Adrenal gland (tissue), 12 donors: ENCODE data around the gene UGDH. TPM values are rescaled to one million over a fixed set of nuclear protein-coding genes. Genes with fewer than 3 reads are reported as not detected.

Experiments used
- DNase-seq, 7 donors: peaks; one replicate each; pipeline ENCODE4 v3.0.0-alpha.2; 2019 to 2020
- H3K27ac ChIP-seq, 5 donors: fragments of 200-600 bp; sonication (generic) in 4 of 5; 1 replicate in 3 of 5; 2 replicates in 2 of 5; pipeline versions ENCODE4 v1.5.1 to v1.8.0; 2016 to 2020; ENCODE audit warnings: mild to moderate bottlenecking in 1 of 5
- H3K27me3 ChIP-seq: fragments of 200-600 bp; 2 replicates; pipeline ENCODE4 v1.8.0; 2021
- H3K36me3 ChIP-seq, 2 donors: fragments of 200-600 bp; replicated peaks in 1 of 2; 1 replicate in 1 of 2; 2 replicates in 1 of 2; pipeline versions ENCODE4 v1.5.1 to v1.8.0; 2018 to 2022
- H3K4me1 ChIP-seq, 2 donors: fragments of 200-600 bp; replicated peaks in 1 of 2; 1 replicate in 1 of 2; 2 replicates in 1 of 2; pipeline versions ENCODE4 v1.5.1 to v1.8.0; 2018 to 2021
- H3K4me3 ChIP-seq, 4 donors: fragments of 200-600 bp; sonication (generic) in 3 of 4; one replicate each; pipeline ENCODE4 v1.5.1; 2016 to 2018
- H3K9me3 ChIP-seq, 3 donors: fragments of 200-600 bp; sonication (generic) in 1 of 3; replicated peaks in 1 of 3; 1 replicate in 2 of 3; 2 replicates in 1 of 3; pipeline versions ENCODE4 v1.5.1 to v1.8.0; 2016 to 2021
- CTCF ChIP-seq, 6 experiments: fragments of 450-650 bp in 4 of 6; fragments of 200-600 bp in 2 of 6; sonication (generic) in 1 of 6; IDR thresholded peaks; 1 replicate in 5 of 6; 2 replicates in 1 of 6; pipeline versions ENCODE4 v1.5.1 to v1.8.0; 2016 to 2021; ENCODE audit warnings: antibody characterized with exemption in 6 of 6, mild to moderate bottlenecking in 2 of 6, moderate library complexity in 1 of 6
- POLR2A ChIP-seq, 2 donors: fragments of 450-650 bp; IDR thresholded peaks; one replicate each; pipeline ENCODE4 v1.6.1; 2017; ENCODE audit warnings: antibody characterized with exemption in 2 of 2, mild to moderate bottlenecking in 2 of 2, moderate library complexity in 1 of 2
- WGBS, 4 donors: extraction: QIAGEN DNeasy Blood & Tissue Kit in 2 of 4; methylation state at CpG; one replicate each; pipeline versions ENCODE4 v1.1.5 to v1.1.7; 2013 to 2017; 5-methylcytosine and 5-hydroxymethylcytosine counted together
- intact Hi-C, 2 donors: fragments of 100-400 bp; cut with DNase I; formaldehyde crosslinking; loops; one replicate each; pipeline versions ENCODE4 v1.14.1 to v1.15.0; 2022 to 2023
- polyA plus RNA-seq, 3 donors: library from polyadenylated mRNA; stranded (reverse); fragments of 200-250 nt in 2 of 3; fragments of 350-450 nt in 1 of 3; fragmentation: Illumina TruSeq in 1 of 3; extraction: RNeasy Lipid Tissue Mini Kit (QIAGEN cat#74804) in 1 of 3; gene quantifications; one replicate each; pipeline ENCODE4 v1.2.3, GENCODE V29; 2013 to 2014
- total RNA-seq, 9 donors: library from RNA; depleted of rRNA in 4 of 9; stranded (reverse); fragments of >200 nt in 4 of 9; fragments of 120-200 nt in 1 of 9; fragmentation: NEBNext Ultra II Directional in 1 of 9; extraction: Animal tissue kit (Norgen Biotek cat#: 25700) in 1 of 9; gene quantifications; one replicate each; pipeline versions ENCODE4 v1.1.0 to v1.2.4, GENCODE V29; 2013 to 2023
- donor health status: healthy with polysubstance abuse.
- donor health status: Bipolar disorder and iron deficiency.
- donor health status: DM: yes; HTN: yes; CAD: no.
- donor health status: DM: no; HTN: no; CAD: no.
- donor health status: DM: no; HTN: no; CAD: no.
- donor health status: DM: yes; HTN: yes; CAD: no.

The UGDH gene
- total and polyA plus RNA-seq, 12 donors: 10.6 to 93.3 (median 47.5) TPM

- Histone ChIP-seq H3K36me3 (peaks cover 0 to 53% of the 10 kb centered on the region in 2 donors), H3K27ac (no peak overlapping the region), H3K4me3 (no peak overlapping the region), H3K9me3 (no peaks in the 10 kb centered on the region), H3K4me1 (peaks cover 5 to 10% of the 10 kb centered on the region in 2 donors), H3K27me3 (no peaks in the 10 kb centered on the region)
- DNase-seq: no peak
- TF ChIP-seq POLR2A (IDR thresholded peaks at IDR 0.05) (no peak), CTCF (IDR thresholded peaks at IDR 0.05) (no peak)
- intact Hi-C loops: no loop called here
- 57 to 75% (median 65%) methylated on average over 2 of the region's 2 CpGs for WGBS, 4 donors
Observed at GRCh38 chr4:39450618-39451017, 76.6 kb downstream of the UGDH start.

Other genes with a start within 250 kb of the UGDH start
- gene RFC1, start 161.1 kb downstream of the UGDH start, total RNA-seq: 100 to 1,000 TPM in 1 of 9 donors, 10 to 100 TPM in 8; 32.5 to 137 (median 53.4) TPM
- gene RFC1, start 161.1 kb downstream of the UGDH start, polyA plus RNA-seq: 10 to 100 TPM; 13.0 to 96.5 (median 16.0) TPM
- gene KLB, start 120.5 kb downstream of the UGDH start, total RNA-seq: under 1 TPM in 7 of 9 donors, not detected in 2; under 0.01 to 0.30 (median 0.14) TPM
- 1 to 10 TPM in 1 of 3 donors, under 1 TPM in 2; under 0.01 to 1.1 (median 0.16) TPM for gene KLB, start 120.5 kb downstream of the UGDH start, polyA plus RNA-seq
- gene RPL9, start 68.5 kb downstream of the UGDH start, total RNA-seq: 1,000 to 10,000 TPM in 8 of 9 donors, 100 to 1,000 TPM in 1; 951 to 3,860 (median 1,619) TPM
- gene RPL9, start 68.5 kb downstream of the UGDH start, polyA plus RNA-seq: 1,000 to 10,000 TPM; 1,235 to 1,944 (median 1,931) TPM
- 10 to 100 TPM in 8 of 9 donors, 1 to 10 TPM in 1; 7.0 to 28.9 (median 17.5) TPM for gene LIAS, start 68.4 kb downstream of the UGDH start, total RNA-seq
- gene LIAS, start 68.4 kb downstream of the UGDH start, polyA plus RNA-seq: 10 to 100 TPM; 17.1 to 29.6 (median 18.4) TPM
- 100 to 1,000 TPM in 6 of 9 donors, 10 to 100 TPM in 3; 51.8 to 160 (median 124) TPM for gene SMIM14, start 111.4 kb upstream of the UGDH start, total RNA-seq
- gene SMIM14, start 111.4 kb upstream of the UGDH start, polyA plus RNA-seq: 100 to 1,000 TPM in 1 of 3 donors, 10 to 100 TPM in 2; 24.1 to 117 (median 27.1) TPM
- 10 to 100 TPM; 17.9 to 91.4 (median 32.1) TPM for gene UBE2K, start 170.7 kb upstream of the UGDH start, total RNA-seq
- gene UBE2K, start 170.7 kb upstream of the UGDH start, polyA plus RNA-seq: 100 to 1,000 TPM in 1 of 3 donors, 10 to 100 TPM in 2; 25.0 to 146 (median 45.7) TPM